Measurements from ENCODE around the gene CACHD1. TPM values are rescaled to one million over a fixed set of nuclear protein-coding genes. Genes with fewer than 3 reads are reported as not detected.
"Not testable (repeated sequence)": the region's sequence is repeated elsewhere in the genome, so short reads cannot be mapped to it uniquely, and the experiment has no call there.

The CACHD1 gene
- polyA plus RNA-seq, 2 of the 4 experiments (the other 2 are of a cell fraction) = 0.72 to 1.6 TPM

GRCh38 chr1:64511044-64511443, 41.1 kb downstream of the CACHD1 start:
- CTCF ChIA-PET = no interaction called here
- TF ChIP-seq CBX8 (IDR thresholded peaks at IDR 0.05) (no peak), HDAC2 (IDR thresholded peaks at IDR 0.05) (no peak), CTCF (IDR thresholded peaks at IDR 0.05) (no peak), ATOH8 (CRISPR knock-in tag; IDR thresholded peaks at IDR 0.05; ENCODE audit: low read depth) (no peak), JUN (IDR thresholded peaks at IDR 0.05) (no peak)
- FAIRE-seq (no peak), ATAC-seq (no peak), DNase-seq (ENCODE audit: low read depth in 1 of 2, low spot score in 1 of 2) (no peak)
- POLR2A ChIA-PET = no interaction called here
- no peak overlapping the region for H3K4me3 ChIP-seq
- no peaks in the 10 kb centered on the region for H3K9me3 ChIP-seq
- H3K4me1 ChIP-seq = peaks cover 7% of the 10 kb centered on the region
- H3K4me2 ChIP-seq = no peak overlapping the region
- no peak overlapping the region for H3K27ac ChIP-seq
- 52% methylated on average over 4 of the region's 4 CpGs for WGBS (ENCODE audit: missing lambda C conversion rate)

- H3K27ac ChIP-seq; H3K4me2 ChIP-seq; H3K4me3 ChIP-seq; CTCF ChIA-PET; FAIRE-seq; ATAC-seq; POLR2A ChIA-PET; DNase-seq (ENCODE audit: low read depth in 1 of 2, low spot score in 1 of 2); H3K9me3 ChIP-seq: not testable (repeated sequence)
- 35% methylated on average over 2 of the region's 2 CpGs for WGBS (ENCODE audit: missing lambda C conversion rate)
- peaks cover 11% of the 10 kb centered on the region; the same call in 2 of the 3 replicates for H3K4me1 ChIP-seq
Measured at GRCh38 chr1:64512206-64512605, 42.3 kb downstream of the CACHD1 start.

- no peak for ATAC-seq
- CTCF ChIA-PET = no interaction called here
- H3K27ac ChIP-seq = no peak overlapping the region
Measured at GRCh38 chr1:64513545-64513944, 43.6 kb downstream of the CACHD1 start.

GRCh38 chr1:64514197-64514765, 44.4 kb downstream of the CACHD1 start:
- H3K4me2 ChIP-seq = no peak overlapping the region
- TF ChIP-seq SREBF2 (IDR thresholded peaks at IDR 0.05) (no peak), NR3C1 (IDR thresholded peaks at IDR 0.05) (no peak), RCOR1 (IDR thresholded peaks at IDR 0.05; ENCODE audit: low read depth, low read length) (no peak), TFCP2L1 (CRISPR knock-in tag; IDR thresholded peaks at IDR 0.05) (no peak), ZFP36 (IDR thresholded peaks at IDR 0.05; ENCODE audit: borderline replicate concordance, partially characterized antibody) (no peak), E2F6 (IDR thresholded peaks at IDR 0.05; ENCODE audit: borderline replicate concordance, low read depth) (no peak), REST (IDR thresholded peaks at IDR 0.05) (no peak), HOXB13 (CRISPR knock-in tag; IDR thresholded peaks at IDR 0.05; ENCODE audit: low read depth) (no peak), HES2 (IDR thresholded peaks at IDR 0.05) (no peak), POLR2A (IDR thresholded peaks at IDR 0.05; ENCODE audit: low read length) (no peak), FOXS1 (CRISPR knock-in tag; IDR thresholded peaks at IDR 0.05) (no peak), MYC (IDR thresholded peaks at IDR 0.05; ENCODE audit: borderline replicate concordance, low read length) (no peak), RARB (CRISPR knock-in tag; IDR thresholded peaks at IDR 0.05) (no peak)
- no peaks in the 10 kb centered on the region for H3K9me3 ChIP-seq
- FAIRE-seq = no peak
- POLR2A ChIA-PET = no interaction called here
- CTCF ChIA-PET = no interaction called here
- H3K4me3 ChIP-seq = no peak overlapping the region
- ATAC-seq = no peak
- peaks cover 14% of the 10 kb centered on the region; the same call in 2 of the 3 replicates for H3K4me1 ChIP-seq
- no peak for DNase-seq (ENCODE audit: low read depth in 1 of 2, low spot score in 1 of 2)
- WGBS (ENCODE audit: missing lambda C conversion rate) = 23% methylated on average over 1 of the region's 1 CpG
- no peak overlapping the region for H3K27ac ChIP-seq

More at GRCh38 chr1:64513545-64513944, 43.6 kb downstream of the CACHD1 start:
- Histone ChIP-seq H3K4me2 (no peak overlapping the region), H3K9me3 (no peaks in the 10 kb centered on the region), H3K4me3 (no peak overlapping the region), H3K4me1 (peaks cover 14% of the 10 kb centered on the region; the same call in 2 of the 3 replicates)
- TF ChIP-seq CBX8 (IDR thresholded peaks at IDR 0.05) (no peak), RNF2 (IDR thresholded peaks at IDR 0.05; ENCODE audit: borderline replicate concordance, low read depth) (no peak)
- DNase-seq (ENCODE audit: low read depth in 1 of 2, low spot score in 1 of 2) (no peak), FAIRE-seq (no peak)
- POLR2A ChIA-PET = no interaction called here
